GM20431 (cell line): ENCODE measurements around the gene PRUNE2.
"Not testable (repeated sequence)": the region's sequence is repeated elsewhere in the genome, so short reads cannot be mapped to it uniquely, and the experiment has no call there.

ENCODE experiments used
- in situ Hi-C: fragments of 300-500 bp; cut with MseI, MboI; formaldehyde crosslinking; loops from one replicate; pipeline ENCODE4 v1.15.0; 2020; ENCODE audit warnings: low sequenced_read_pairs; ENCODE audit not compliant: unreplicated experiment

The PRUNE2 gene

DNA sequence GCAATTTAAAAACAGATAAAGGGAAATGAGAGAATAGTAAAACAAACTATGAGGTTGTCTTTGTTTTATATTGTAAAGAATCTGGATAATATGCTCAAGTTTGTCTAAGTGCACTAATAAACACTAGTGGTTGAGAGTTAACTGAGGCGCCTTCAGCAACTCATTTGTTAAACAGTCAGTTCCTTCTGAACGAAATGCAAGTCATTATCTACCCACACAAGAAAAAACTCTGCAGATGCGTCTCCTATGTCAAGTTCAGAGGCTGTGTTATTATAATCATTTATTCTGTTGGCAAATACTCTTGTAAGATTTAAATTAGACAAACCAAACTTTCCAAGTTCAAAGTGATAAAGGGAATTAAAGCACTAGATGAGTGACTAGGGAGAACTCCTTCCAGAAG lies 162.0 kb downstream of the PRUNE2 start:
- in situ Hi-C loops: no loop called here

DNA sequence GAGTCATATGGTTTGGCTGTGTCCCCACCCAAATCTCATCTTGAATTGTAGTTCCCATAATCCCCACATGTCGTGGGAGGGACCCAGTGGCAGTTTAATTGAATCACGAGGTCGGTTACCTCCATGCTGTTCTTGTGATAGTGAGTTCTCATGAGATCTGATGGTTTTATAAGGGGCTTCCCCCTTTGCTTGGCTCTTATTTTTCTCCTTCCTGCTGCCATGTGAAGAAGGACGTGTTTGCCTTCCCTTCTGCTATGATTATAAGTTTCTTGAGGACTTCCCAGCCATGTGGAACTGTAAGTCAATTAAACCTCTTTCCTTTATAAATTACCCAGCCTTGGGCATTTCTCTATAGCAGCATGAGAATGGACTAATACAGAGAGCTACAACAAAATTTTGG lies 163.0 kb downstream of the PRUNE2 start:
- in situ Hi-C loops: not testable (repeated sequence)

DNA sequence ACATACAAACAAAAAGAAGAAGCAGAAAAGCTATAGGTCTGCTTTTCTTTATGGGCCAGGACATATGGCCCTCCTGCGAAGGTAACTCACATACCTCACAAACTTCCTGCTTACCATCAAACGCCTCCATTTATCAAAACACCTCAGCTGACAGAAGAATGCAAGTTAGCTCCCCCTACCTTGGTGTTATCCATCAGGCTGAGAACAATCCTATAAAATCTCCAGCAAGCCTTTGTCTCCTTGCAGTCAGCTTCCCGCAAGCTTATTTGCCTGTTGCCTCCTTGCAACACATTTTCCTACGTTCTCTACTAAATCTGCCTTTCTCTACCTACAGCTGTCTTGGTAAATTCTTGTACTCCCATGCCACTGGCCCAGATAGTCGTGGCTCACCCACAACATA lies 164.4 kb downstream of the PRUNE2 start:
- in situ Hi-C loops: no loop called here

DNA sequence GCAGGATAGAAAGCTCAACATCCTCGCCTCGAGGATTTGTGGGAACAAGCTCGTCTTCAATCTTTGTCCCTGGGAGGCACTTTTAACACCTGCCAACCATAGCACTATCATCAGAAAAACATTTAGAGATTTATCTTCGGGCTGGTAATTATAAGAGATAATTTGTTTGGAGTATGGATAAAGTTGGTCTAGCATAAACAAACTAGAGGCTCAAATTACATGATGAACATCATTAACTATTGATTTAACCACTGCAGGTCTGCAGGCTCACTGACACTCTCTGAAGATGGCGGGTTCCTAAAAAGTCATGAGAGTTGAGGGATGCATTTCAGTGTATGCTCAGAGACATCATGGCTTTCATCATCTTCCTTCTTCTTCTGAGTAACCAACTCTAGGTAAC lies 167.5 kb downstream of the PRUNE2 start:
- in situ Hi-C loops: no loop called here

DNA sequence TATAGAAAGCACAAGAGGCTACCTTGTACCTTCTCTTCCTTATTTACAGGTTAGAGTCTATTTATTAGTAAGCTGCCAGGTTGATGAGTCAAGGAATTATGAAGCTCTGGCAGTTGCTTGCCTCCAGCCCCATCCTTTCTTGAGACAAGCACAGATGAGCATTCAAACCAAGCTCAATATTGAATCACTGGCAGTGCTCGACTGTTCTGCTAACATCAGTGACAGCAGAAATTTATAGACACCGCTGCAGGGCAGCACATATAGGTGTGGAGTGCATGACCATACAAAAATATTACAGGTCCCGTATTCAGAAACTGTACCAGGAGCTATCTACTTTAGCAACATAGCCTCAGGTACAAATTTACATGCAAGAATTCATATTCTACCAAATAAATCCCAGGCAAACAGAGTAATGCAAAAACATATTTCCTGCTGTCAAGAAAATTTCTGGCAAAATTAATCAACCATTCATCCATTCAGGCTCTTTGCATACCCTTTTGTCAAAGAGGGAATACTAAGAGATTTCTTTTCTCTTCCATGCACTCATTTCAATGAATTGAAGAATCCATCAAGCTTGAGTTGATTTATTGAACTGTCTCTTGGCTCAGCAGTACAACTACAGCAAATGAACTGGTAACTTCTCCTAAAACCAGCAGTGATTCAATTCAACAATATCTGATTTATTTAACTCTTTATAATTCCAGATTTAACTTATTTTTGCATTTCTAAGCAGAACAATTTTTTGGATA lies 168.6 kb downstream of the PRUNE2 start:
- in situ Hi-C loops: no loop called here

DNA sequence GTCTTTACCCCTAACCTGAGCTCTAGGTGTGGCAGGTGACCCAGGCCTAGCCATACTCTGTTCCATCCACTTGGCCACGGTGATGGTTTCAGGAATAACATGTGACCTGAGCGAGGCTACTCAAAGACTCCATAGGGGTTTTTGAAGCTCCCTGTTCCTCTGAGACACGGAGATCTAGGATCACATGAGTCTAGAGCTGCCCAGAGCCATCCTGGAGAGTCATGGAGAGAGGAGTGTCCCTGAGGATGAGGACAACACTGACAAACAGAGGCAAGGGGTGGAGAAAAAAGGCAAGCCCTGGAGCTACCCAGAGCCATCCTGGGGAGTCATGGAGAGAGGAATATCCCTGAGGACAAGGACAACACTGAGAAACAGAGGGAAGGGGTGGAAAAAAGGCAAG lies 171.2 kb downstream of the PRUNE2 start:
- in situ Hi-C loops: no loop called here

DNA sequence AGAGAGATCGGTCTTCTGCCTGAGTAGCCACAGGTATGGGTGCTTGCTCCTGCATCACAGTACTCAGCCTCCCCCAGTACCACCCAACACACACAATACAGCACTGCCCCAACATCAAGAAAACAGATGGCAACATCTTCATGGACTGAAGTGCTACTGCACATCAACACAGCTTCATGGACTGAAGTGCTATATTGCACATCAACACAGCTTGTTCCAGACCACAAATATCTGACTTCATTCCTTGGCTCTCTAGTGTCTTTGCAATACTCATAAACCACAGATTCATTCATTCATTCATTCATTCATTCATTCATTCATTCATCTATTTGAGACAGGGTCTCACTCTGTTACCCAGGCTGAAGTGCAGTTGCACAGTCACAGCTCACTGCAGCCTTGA lies 172.8 kb downstream of the PRUNE2 start:
- in situ Hi-C loops: no loop called here

DNA sequence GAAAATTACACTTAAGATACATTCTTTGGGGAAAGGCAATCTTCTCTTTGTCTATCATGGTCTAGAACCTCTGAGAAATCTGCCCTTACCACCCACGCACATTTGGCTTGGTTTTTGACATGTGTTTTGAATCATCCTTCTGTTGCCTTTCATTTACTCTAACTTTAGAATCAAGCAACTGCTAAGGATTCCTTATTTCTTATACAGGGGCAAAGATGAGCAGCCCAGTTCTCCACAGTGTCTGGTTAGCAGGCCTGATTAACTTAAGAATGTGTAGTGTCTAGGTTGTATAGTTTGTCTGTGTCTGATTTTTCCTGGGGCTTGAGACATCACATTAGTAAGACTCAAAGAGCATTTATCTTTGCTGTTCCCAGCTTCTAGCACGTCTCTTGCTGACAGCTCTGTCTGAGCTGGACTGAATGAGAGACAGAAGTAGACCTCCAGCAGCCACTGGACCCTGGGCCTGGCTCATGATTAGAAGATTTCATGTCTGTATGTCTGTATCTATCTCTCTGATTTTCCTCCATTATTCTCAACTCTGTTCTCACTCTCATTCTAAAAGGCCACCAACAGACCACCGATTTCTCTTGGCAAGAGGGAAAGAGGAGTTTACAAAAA lies 173.5 kb downstream of the PRUNE2 start:
- in situ Hi-C loops: no loop called here

DNA sequence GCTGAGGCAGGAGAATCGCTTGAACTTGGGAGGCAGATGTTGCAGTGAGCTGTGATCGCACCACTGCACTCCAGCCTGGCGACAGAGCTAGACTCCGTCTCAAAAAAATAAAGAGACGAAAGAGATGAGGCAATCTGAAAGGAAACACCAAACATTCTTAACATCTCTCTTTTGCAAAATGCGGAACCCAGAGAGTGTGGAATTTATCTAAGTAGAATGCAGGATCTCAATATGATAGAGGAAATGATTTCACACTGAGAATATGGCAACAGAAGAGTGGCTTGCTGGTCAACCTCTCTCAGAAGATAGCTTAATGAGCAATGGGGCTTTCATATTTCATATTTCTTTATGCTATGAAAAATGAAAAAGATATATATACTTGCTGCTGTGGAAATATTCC lies 175.1 kb downstream of the PRUNE2 start:
- in situ Hi-C loops: no loop called here

DNA sequence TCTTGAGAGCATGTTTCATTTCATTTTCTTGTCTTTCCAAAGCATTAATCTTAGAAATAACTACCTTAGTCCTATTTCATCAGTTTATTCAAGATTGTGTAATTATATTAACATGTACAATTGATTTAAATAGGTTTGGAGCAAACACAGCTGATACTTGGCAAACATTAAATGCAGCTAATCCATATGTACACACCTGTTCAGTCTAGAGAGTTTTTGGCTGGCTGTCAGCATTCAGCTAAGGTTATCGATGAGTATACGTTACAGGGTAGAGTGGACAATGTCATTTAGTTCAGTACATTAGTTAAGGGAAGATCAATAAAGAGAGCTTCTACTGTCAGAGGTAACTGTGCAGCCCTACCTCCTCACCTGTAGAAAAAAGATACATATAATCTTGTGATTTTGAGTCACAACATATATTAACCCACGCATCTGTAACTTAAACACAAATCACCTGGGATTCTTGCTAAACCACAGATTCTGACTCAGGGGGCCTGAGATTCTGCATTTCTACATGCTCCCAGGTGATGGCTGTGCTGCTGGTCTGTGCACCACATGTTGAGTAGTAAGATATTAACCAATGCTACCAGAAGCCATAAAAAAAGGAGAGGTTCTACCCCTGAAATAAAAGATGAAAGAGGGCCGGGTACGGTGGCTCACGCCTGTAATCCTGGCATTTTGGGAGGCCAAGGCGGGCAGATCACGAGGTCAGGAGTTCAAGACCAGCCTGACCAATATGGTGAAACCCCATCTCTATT lies 175.8 kb downstream of the PRUNE2 start:
- in situ Hi-C loops: no loop called here

DNA sequence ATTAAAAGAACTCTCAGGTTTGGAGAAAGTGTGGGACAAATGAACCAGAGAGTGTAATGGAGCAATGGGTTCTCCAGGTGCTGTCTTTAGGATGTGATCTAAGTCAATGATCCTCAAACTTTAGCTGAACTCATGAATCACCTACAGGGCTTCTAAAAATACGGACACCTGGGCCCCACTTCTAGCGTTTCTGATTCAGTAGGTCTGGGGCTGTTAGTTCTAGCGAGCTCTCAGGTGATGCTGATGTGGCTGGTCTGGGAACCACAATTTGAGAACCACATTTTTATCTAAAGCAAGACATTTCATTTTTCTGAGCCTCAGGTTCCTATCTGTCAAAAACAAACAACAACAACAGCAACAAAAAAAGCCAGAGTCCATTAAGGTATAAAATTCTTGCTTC lies 176.8 kb downstream of the PRUNE2 start:
- in situ Hi-C loops: no loop called here

DNA sequence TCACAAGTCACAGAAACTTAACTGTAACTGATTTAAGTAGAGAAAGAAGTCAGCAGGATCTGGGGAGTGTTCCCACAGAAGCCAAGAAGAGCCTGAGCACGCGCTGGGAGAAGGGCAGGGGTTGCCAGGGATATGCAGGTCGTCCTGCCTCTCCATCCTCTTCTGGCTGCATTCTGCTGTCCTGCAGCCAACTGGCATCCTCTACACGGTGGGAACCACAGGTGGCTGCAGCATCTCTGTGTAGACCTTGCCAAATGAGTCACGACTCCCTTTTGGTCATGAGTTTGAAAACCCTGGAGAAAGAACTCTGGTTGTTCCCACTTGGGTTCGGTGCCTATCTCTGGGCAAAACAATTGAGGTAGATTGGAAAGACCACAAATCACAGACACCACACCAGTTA lies 180.0 kb downstream of the PRUNE2 start:
- in situ Hi-C loops: no loop called here

DNA sequence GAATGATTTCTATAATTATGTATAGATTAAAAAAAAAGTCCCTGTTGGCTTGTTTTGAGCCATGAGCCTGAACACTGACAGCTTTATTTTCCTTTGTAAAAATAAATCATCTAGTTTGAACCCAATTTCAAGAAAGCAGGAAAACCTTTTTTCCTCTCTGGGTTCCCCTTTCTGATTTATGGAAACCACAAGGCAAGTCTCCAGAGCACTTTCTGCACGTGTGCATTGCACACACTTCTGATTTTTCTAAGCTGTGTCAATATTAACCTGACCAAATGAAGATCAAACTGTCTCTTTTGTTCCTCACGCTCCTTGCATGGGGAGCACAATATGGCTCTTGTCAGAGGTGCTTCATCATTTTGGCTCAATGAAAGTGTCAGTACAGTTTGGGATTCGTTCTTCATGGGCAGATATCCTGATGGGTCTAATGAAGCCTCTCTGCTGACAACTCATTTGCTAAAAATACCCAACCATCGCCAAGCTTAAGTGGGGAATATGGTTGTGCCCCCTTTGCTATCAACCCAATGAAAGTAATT lies 180.8 kb downstream of the PRUNE2 start:
- in situ Hi-C loops: no loop called here

DNA sequence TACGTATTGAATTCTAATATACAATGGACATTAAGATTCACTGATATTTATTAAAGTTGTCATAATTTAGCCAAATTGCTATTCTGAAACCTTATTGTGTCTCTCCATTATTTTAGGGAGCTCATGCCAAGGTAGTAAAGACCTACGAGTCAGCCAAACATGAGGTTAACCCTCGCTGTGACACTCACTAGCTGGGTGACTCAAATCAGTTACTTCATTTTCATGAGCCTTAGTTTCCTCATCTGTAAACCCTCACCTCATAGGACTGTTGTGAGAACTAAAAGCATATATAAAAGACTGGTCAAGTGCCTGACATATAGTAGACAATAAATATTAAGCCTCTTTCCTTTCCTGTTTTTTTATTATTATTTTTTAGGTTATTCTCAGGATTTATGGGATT lies 185.7 kb downstream of the PRUNE2 start:
- in situ Hi-C loops: no loop called here

DNA sequence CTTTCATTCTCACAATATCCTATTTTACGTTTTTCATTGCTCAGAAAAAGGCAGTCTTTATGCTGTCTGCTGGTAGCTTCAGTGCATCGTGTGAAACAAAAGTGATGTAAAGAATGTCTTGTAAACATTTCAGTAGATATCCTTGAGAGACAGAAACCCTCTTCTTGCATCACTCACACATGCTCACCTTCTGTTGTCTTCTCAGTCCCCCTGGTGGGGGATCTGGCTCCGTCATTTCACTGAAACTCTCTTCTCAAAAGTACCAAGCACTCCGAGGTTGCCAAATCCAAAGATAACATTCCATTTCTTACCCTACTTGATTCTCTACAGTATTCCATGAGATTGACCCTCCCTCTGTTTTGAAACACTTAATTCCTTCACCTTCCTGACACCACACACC lies 187.7 kb downstream of the PRUNE2 start:
- in situ Hi-C loops: no loop called here

DNA sequence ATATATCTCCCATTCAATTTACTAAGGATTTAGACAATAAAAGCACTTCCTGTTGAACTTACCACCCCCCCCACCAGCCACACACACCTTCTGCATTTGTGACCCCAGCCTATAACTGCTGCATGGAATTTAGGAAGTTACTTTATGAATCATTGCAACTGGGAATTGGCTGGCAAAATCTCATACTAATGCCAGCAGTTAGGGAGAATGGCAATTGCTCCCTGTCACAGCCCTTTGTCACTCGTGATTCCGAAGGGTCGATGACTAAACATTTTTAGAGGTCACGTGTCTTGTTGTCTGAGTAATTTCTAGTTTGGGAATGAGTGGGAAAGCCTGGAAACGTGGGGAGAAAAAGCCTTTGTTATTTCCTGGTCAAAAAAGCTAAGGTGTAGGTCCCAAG lies 188.3 kb downstream of the PRUNE2 start:
- in situ Hi-C loops: no loop called here

DNA sequence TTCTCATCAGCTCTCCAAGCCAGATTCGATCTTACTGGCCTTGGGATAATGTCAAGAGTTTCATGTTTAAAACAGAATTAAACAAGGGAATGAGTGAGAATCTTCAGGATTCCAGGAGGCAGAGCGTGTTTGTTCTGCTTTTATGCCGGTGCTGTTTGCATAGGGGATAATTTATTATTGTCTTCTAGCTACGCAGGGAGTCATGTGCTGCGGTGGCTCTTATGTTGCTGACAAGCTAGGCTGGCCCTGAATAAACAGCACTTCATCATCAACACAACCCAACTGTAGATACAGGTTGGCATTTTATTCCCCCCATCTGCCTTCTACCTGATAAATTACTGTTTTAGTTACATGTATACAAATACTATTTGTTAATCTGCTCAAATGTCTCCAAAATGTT lies 188.7 kb downstream of the PRUNE2 start:
- in situ Hi-C loops: no loop called here

DNA sequence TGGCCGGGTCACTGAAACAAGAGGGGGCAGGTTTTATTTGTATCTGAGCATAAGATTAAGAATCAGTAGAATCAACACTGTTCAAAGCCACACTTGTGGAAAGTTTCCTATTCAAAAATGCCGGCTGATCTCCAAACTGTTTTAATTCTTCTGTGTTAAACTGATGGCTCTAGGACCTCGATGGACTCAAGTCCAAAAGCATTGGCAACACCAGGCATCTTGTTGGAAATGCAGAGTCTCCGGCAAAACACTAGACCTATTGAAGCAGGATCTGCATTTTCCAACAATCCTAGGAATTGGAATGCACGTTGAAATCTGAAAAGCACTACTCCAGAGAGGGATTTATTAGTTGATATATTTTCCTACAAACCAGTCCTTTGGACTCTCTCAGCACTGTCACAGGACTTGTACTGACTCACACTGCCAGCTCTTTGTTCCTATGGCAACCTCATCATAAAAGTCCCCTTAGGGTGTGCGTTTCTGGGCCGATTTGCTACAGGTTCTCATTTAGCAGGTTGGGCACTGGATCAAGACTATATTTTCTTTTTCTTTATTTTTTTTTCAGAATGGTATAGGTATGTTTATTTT lies 189.7 kb downstream of the PRUNE2 start:
- in situ Hi-C loops: no loop called here

DNA sequence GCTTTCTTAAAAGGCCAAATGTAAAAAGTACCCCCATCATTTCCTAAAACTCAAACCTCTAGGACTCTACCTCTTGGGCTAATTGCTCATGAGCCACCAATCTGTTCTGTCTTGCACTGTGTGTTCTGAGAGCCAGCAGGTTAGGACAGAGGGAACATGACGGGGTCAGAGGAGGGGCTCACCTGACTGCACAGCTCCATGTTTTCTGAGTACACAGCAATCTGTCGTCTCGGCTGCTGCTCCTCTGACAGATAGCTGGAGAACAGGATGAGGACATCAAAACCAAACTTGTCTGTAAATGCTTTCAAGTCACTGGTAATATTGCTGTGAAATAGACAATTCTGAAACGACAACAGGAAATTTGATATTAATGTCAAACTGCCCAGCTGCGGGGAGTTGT lies 192.5 kb downstream of the PRUNE2 start:
- in situ Hi-C loops: no loop called here

DNA sequence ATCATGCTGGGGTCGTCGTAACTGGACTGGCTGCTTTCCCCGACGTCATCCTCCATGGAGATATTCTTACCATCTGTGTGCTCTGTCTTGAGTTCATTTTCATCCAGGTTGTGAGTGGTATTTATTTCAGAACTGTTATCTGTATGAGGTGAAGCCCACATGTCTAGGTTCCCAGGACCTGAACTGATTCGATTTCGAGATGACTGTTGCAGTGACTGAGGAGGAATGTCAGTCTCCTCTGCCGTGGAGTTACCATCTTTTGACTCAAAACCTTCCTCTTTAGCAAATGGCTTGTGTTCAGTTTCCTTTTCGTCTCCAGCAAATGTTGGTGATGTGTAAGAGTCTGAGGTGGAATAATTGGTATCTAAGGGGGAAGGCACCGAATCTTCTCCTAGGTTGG lies 196.9 kb downstream of the PRUNE2 start:
- in situ Hi-C loops: no loop called here

DNA sequence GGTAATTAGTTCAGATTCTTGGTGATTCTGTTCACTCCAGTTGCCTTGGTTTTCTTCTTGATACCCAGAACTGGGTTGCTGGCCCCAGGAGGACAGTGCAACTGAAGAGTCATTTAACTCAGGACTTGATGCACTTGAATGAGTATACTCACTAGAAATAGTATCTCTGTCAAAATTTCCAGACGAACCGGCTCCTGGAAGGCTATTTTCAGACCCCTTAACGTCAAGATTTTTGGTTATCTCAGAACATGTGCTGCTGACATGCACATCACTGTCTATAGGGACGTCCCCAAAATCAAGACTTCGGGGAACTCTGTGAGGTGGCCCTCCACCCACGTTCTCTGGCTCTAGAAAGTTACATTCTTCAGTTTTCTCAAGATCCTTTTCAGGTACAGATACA lies 198.4 kb downstream of the PRUNE2 start:
- in situ Hi-C loops: no loop called here
